GM19324 (cell line): Measurements from ENCODE around the gene CMSS1.

Source experiments
- ATAC-seq: cut with Tn5 transposase; IDR thresholded peaks from one replicate; pipeline ENCODE4 v1.9.1; 2021; ENCODE audit warnings: mild to moderate bottlenecking, moderate library complexity; ENCODE audit not compliant: unreplicated experiment, low FRiP score

The CMSS1 gene

GRCh38 chr3:100120693-100121092 lies 303.0 kb downstream of the CMSS1 start:
- ATAC-seq, result no peak

GRCh38 chr3:100122321-100122720 lies 304.7 kb downstream of the CMSS1 start:
- ATAC-seq, result no peak

GRCh38 chr3:100123112-100123511 lies 305.4 kb downstream of the CMSS1 start:
- ATAC-seq, result no peak

DNA sequence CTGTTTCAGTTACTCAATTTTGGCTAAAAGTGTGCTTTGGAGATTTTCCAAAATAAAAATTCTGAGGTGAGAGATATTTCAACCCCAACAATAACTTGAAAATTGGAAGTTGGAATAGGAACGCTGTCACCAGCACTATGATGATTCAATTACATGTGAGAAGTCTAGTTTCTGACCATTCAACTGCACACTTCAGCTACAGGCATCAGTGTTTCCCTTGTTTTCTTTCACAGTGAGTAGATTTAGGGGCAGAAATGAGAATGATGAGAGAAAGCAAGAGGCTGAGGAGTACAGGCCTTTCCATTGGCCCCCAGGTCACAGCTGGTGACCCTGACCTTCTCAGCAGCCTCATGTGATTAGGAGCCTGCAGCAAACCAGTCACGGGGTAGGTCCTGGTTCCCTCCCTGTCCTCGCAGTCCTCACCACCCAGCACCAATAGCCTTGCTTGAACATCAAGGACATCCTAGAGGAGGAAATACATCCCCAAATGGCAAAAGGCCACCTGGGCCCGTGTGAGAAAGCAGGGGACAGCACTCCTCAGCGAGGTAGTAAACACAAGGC lies 306.6 kb downstream of the CMSS1 start:
- no peak for ATAC-seq

DNA sequence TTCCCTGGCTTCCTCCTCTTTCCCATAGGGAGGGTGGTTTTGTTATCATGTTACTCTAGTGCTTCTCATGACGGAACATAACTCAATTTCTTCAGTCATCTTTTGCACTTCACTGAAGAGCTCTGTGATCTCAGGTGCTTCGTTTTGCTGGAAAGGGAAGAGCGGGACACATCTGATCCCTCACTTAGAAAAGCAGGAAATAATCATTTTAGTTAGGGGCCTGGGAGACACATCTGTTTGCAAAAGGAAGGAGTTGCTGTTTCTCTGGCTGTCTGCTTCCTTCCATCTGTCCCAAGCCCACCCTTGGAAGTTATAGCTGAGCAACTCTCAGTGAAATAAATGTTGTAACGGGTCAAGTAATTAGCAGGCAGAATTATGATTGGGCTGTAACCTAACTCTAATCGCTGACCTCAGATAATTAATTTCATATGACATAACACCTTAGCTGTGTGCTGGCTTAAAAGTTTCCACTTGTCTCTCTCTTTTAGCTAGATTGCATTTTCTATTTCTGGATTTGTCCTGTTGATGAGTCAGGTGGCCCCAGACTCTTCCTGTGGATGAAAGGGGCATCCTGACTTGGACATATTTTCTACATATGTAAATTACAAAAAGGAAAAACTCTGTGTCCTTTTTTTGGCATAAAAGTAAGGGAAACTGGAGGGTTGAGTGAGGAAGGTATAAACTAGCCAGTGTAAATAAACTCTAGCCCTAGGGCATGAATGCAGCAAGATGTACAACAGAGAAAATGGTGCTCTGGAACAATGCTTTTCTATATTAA lies 307.7 kb downstream of the CMSS1 start:
- no peak for ATAC-seq

GRCh38 chr3:100127792-100128191 lies 310.1 kb downstream of the CMSS1 start:
- no peak for ATAC-seq

GRCh38 chr3:100128565-100128964 lies 310.9 kb downstream of the CMSS1 start:
- no peak for ATAC-seq

DNA sequence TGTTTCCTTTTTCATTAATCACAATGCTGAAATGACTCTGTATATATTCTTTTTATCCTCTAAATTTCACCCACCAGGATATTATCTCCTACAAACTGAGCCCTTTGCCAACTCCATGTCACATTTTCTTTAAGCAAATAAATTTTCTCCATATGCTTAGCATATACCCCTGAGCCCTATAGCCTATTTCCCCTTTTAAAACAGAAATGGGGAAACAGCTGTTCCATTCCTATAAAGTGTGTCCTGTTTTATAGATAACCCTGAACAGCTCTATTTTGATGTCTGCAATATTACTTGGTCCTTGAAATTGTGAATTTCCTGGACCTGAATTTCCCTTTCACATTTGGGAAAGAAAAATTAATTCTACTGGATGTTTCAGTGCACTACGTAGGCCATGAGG lies 312.3 kb downstream of the CMSS1 start:
- no peak for ATAC-seq

DNA sequence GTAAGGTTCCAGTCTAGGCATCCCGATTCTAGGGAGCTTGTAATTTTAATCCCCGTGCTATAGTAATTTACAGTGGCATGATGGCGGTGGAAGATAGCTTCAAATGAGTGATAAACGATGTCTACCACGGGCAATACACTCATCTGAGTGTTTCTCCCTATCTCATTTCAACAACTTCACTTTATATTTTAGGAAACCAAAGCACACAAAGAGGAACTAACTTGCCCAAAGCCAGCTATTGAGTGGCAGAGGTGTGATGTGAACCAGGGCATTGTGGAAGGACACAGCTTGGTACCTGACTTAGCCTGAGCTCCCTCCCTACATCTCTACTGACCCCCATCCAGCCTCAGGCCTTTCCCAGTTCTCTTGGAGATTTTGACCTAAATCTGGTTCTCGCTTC lies 313.6 kb downstream of the CMSS1 start:
- no peak for ATAC-seq

GRCh38 chr3:100136921-100137320 lies 319.3 kb downstream of the CMSS1 start:
- no peak for ATAC-seq

DNA sequence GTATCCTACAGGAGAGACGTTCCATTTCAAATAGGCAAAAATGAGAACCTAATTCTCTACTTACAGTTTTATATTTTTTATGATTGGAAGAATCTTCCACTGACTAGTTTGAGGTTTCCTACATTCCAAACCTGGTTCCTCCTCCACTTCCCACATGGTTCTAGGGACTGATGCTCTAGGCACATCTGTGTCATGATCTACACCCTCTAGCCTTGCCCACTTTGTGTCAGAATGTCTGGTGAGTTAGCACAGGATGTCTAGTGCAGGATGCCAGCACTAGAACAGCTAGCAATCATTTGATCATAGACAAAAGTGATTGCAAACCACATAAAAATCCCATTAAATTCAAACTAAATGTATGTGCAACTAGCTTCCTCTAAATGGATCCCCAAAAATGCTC lies 323.3 kb downstream of the CMSS1 start:
- ATAC-seq, result no peak

DNA sequence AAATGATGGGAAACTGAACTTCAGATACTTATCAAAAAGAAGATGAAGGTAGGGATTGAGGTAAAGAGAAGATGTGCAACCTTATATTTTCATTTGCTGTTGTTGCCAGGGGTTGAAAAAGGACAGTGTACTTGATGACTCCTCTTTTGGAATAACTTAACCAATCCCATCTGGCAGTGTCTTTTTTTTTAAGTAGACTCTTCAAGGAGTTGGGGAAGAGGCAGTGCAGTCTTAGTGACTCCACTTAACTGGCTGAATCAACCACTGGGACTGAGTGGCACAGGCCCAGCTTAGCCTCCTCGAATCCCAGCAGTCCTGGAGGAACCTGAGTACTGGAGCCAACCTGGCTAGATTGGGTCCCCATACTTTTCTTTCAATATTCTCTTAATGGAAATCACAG lies 323.9 kb downstream of the CMSS1 start:
- ATAC-seq, result no peak

DNA sequence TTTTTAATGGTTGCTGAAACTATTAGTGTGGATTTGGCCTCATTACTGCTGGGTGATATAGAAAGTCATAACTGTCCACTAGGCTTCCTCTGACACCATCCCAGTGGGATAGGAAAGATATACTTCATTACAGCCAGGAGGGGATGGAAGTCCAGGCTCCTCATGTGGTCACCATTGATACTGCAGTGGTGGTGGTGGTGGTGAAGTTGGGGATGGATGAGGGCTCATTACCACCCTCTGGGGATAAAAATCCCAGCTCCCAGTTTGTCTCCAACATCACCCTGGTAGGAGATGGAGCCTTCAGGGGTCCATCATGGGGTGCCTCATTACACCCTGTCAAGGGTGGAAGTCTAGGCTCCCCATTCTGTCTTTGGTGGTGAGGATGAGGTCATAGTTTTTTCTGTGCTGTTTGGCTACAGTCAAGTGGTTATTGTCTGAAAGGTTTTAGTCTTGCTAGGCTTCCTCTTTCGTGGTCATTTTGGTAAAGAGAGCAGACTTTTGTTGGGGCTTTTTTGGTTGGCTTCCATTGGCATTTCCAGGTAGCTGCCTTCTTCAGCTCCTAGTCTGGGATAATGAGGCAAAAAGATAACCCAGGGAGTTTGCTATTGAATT lies 326.7 kb downstream of the CMSS1 start:
- ATAC-seq, result no peak

GRCh38 chr3:100149130-100149529 lies 331.5 kb downstream of the CMSS1 start:
- ATAC-seq, result no peak

- ATAC-seq, result no peak
Observed at GRCh38 chr3:100149713-100150415, 332.2 kb downstream of the CMSS1 start.

DNA sequence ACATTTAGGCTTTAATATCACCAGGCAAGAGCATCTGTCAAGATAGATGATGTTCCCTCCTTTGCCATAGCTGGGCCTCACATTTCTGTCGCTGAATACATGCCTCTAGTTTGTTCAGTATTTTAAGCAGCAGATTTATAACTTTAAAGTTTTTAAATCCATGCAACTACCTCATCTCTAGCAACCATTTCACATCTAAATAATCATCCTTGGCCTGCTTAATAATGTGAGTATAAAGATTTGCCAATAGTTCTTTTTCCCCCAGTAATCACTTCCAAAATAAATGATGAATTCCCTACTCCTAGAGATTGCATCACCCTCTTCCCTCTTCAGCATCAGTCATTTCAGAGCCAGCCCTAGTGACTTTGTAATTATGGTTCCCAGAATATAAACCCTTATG lies 332.8 kb downstream of the CMSS1 start:
- ATAC-seq, result no peak

GRCh38 chr3:100151024-100151707 lies 333.5 kb downstream of the CMSS1 start:
- ATAC-seq, result no peak

GRCh38 chr3:100154171-100154570 lies 336.5 kb downstream of the CMSS1 start:
- ATAC-seq, result no peak

GRCh38 chr3:100155128-100155527 lies 337.5 kb downstream of the CMSS1 start:
- no peak for ATAC-seq

GRCh38 chr3:100155590-100155989 lies 337.9 kb downstream of the CMSS1 start:
- ATAC-seq, result no peak

- ATAC-seq, result no peak
Observed at GRCh38 chr3:100157685-100158084, 340.0 kb downstream of the CMSS1 start.
